HEK293T (cell line): ENCODE measurements around the gene ENAH.

Experiments used
- ARNT ChIP-seq: fragments of 450-650 bp; IDR thresholded peaks from 2 replicates; pipeline ENCODE4 v1.6.1; 2017; ENCODE audit warnings: mild to moderate bottlenecking
- BHLHE40 ChIP-seq: fragments of 450-650 bp; IDR thresholded peaks from 2 replicates; pipeline ENCODE4 v1.6.1; 2016; ENCODE audit warnings: mild to moderate bottlenecking, moderate library complexity, borderline replicate concordance
- FOXA1 ChIP-seq: fragments of 450-650 bp; IDR thresholded peaks from 2 replicates; pipeline ENCODE4 v1.6.1; 2016; ENCODE audit warnings: mild to moderate bottlenecking
- FOXK2 ChIP-seq: fragments of 450-650 bp; IDR thresholded peaks from 2 replicates; pipeline ENCODE4 v1.6.1; 2016; ENCODE audit warnings: mild to moderate bottlenecking
- FOXM1 ChIP-seq: fragments of 450-650 bp; IDR thresholded peaks from 2 replicates; pipeline ENCODE4 v1.6.1; 2017; ENCODE audit warnings: mild to moderate bottlenecking, borderline replicate concordance
- HDGF ChIP-seq: fragments of 450-650 bp; IDR thresholded peaks from 2 replicates; pipeline ENCODE4 v1.6.1; 2017; ENCODE audit warnings: antibody characterized with exemption, borderline replicate concordance
- LEF1 ChIP-seq: fragments of 450-650 bp; IDR thresholded peaks from 2 replicates; pipeline ENCODE4 v1.6.1; 2017; ENCODE audit warnings: mild to moderate bottlenecking, borderline replicate concordance
- NFRKB ChIP-seq: fragments of 450-650 bp; IDR thresholded peaks from 2 replicates; pipeline ENCODE4 v1.6.1; 2016; ENCODE audit warnings: mild to moderate bottlenecking, moderate library complexity
- PKNOX1 ChIP-seq: fragments of 450-650 bp; IDR thresholded peaks from 2 replicates; pipeline ENCODE4 v1.6.1; 2016
- SP1 ChIP-seq: fragments of 450-650 bp; IDR thresholded peaks from 2 replicates; pipeline ENCODE4 v1.6.1; 2017
- SUZ12 ChIP-seq: fragments of 450-650 bp; IDR thresholded peaks from 2 replicates; pipeline ENCODE4 v1.6.1; 2016; ENCODE audit warnings: mild to moderate bottlenecking
- ZNF384 ChIP-seq: fragments of 450-650 bp; IDR thresholded peaks from 2 replicates; pipeline ENCODE4 v1.6.1; 2016

- TF ChIP-seq SUZ12 (no peak), LEF1 (no peak), ARNT (no peak), ZNF384 (no peak), SP1 (no peak), FOXM1 (no peak), NFRKB (no peak), PKNOX1 (no peak), FOXA1 (no peak), FOXK2 (no peak), BHLHE40 (no peak), HDGF (no peak)
These were observed 39.6 kb upstream of the ENAH start for GRCh38 chr1:225692517-225692879.
